Measurements from ENCODE around the gene NEK1.

GRCh38 chr4:169626331-169627282 is 14.2 kb upstream of the NEK1 start:
- no peak for TF ChIP-seq CTCF (IDR thresholded peaks at IDR 0.05)
- TF ChIP-seq EZH2 (IDR thresholded peaks at IDR 0.05; ENCODE audit: borderline replicate concordance, insufficient read depth, low read depth, low read length, poor library complexity, severe bottlenecking): no peak

All from B cell (primary cell).